Mesenchymal stem cell (in vitro differentiated cells and primary cell): ENCODE data around the gene CLTB. TPM values are rescaled to one million over a fixed set of nuclear protein-coding genes. Genes with fewer than 3 reads are reported as not detected.

ENCODE experiments used
- DNase-seq: peaks from one replicate; pipeline ENCODE4 v3.0.0-alpha.2; 2013
- H2AFZ ChIP-seq: one replicate; pipeline ENCODE4 v1.6.1; 2013; ENCODE audit warnings: low read depth, mild to moderate bottlenecking, control low read depth, inconsistent platforms, low read length, moderate library complexity
- H2AK5ac ChIP-seq: 2 replicates; pipeline ENCODE4 v1.6.1; 2013; ENCODE audit warnings: low read length, moderate library complexity, mild to moderate bottlenecking, inconsistent platforms; ENCODE audit not compliant: severe bottlenecking
- H2BK120ac ChIP-seq: one replicate; pipeline ENCODE4 v1.6.1; 2013; ENCODE audit warnings: low read depth, mild to moderate bottlenecking, inconsistent platforms, low read length, moderate library complexity
- H2BK12ac ChIP-seq, 2 experiments: one replicate each; pipeline ENCODE4 v1.6.1; 2013; ENCODE audit warnings: inconsistent platforms in 2 of 2, low read length in 2 of 2, mild to moderate bottlenecking in 2 of 2, moderate library complexity in 2 of 2, control low read depth in 1 of 2
- H2BK15ac ChIP-seq: one replicate; pipeline ENCODE4 v1.6.1; 2013; ENCODE audit warnings: mild to moderate bottlenecking, low read depth, inconsistent platforms; ENCODE audit not compliant: poor library complexity, severe bottlenecking
- H2BK5ac ChIP-seq: 2 replicates; pipeline ENCODE4 v1.6.1; 2013; ENCODE audit warnings: low read depth, mild to moderate bottlenecking, low read length, control low read depth, inconsistent platforms; ENCODE audit not compliant: poor library complexity, severe bottlenecking
- H3K14ac ChIP-seq, 2 experiments: one replicate each; pipeline ENCODE4 v1.6.1; 2013; ENCODE audit warnings: inconsistent platforms in 2 of 2, low read length in 2 of 2, control low read depth in 1 of 2, mild to moderate bottlenecking in 1 of 2, moderate library complexity in 1 of 2
- H3K18ac ChIP-seq, 2 experiments: one replicate each; pipeline ENCODE4 v1.6.1; 2013; ENCODE audit warnings: inconsistent platforms in 2 of 2, low read length in 2 of 2, control low read depth in 1 of 2, low read depth in 1 of 2, mild to moderate bottlenecking in 1 of 2
- H3K23ac ChIP-seq, 2 experiments: one replicate each; pipeline ENCODE4 v1.6.1; 2013; ENCODE audit warnings: inconsistent platforms in 2 of 2, low read length in 2 of 2, mild to moderate bottlenecking in 2 of 2, moderate library complexity in 2 of 2, control low read depth in 1 of 2
- H3K27ac ChIP-seq: 2 replicates; pipeline ENCODE4 v1.5.1; 2013; ENCODE audit warnings: mild to moderate bottlenecking, moderate library complexity, low read length, control low read depth, inconsistent platforms; ENCODE audit not compliant: poor library complexity, severe bottlenecking
- H3K27me3 ChIP-seq, 2 experiments: 2 replicates each; pipeline versions ENCODE4 v1.6.1 to v1.7.0; 2013; ENCODE audit warnings: low read length in 2 of 2, mild to moderate bottlenecking in 2 of 2, moderate library complexity in 2 of 2, control low read depth in 1 of 2, inconsistent platforms in 1 of 2; ENCODE audit not compliant: control insufficient read depth in 1 of 2, insufficient read depth in 1 of 2
- H3K36me3 ChIP-seq, 2 experiments: 2 replicates each; pipeline versions ENCODE4 v1.6.1 to v1.7.0; 2013; ENCODE audit warnings: low read length in 2 of 2, control low read depth in 1 of 2, inconsistent platforms in 1 of 2, low read depth in 1 of 2, mild to moderate bottlenecking in 1 of 2; ENCODE audit not compliant: insufficient read depth in 2 of 2, control insufficient read depth in 1 of 2
- H3K4ac ChIP-seq, 2 experiments: one replicate each; pipeline ENCODE4 v1.6.1; 2013; ENCODE audit warnings: inconsistent platforms in 2 of 2, low read length in 2 of 2, mild to moderate bottlenecking in 2 of 2, moderate library complexity in 2 of 2, control low read depth in 1 of 2, low read depth in 1 of 2
- H3K4me1 ChIP-seq: 2 replicates; pipeline ENCODE4 v1.6.1; 2013; ENCODE audit warnings: low read depth, low read length, control low read depth; ENCODE audit not compliant: control insufficient read depth, insufficient read depth
- H3K4me2 ChIP-seq: 2 replicates; pipeline ENCODE4 v1.6.1; 2013; ENCODE audit warnings: low read length, mild to moderate bottlenecking, inconsistent platforms; ENCODE audit not compliant: poor library complexity, severe bottlenecking
- H3K4me3 ChIP-seq, 2 experiments: 2 replicates each; pipeline versions ENCODE4 v1.5.1 to v1.7.0; 2013; ENCODE audit warnings: low read length in 2 of 2, mild to moderate bottlenecking in 2 of 2, control low read depth in 1 of 2, low read depth in 1 of 2; ENCODE audit not compliant: insufficient read depth in 1 of 2
- H3K79me1 ChIP-seq: replicated peaks from 2 replicates; pipeline ENCODE4 v1.6.1; 2013; ENCODE audit warnings: mild to moderate bottlenecking, control low read depth, low read length, inconsistent platforms; ENCODE audit not compliant: poor library complexity, severe bottlenecking
- H3K9ac ChIP-seq: 2 replicates; pipeline ENCODE4 v1.7.0; 2013; ENCODE audit warnings: mild to moderate bottlenecking, low read length, moderate library complexity
- H3K9me3 ChIP-seq: 2 replicates; pipeline ENCODE4 v1.7.0; 2013; ENCODE audit warnings: mild to moderate bottlenecking, low read length; ENCODE audit not compliant: control insufficient read depth
- H4K8ac ChIP-seq: one replicate; pipeline ENCODE4 v1.6.1; 2013; ENCODE audit warnings: inconsistent platforms, mild to moderate bottlenecking, low read length, moderate library complexity
- H4K91ac ChIP-seq: one replicate; pipeline ENCODE4 v1.6.1; 2013; ENCODE audit warnings: mild to moderate bottlenecking, low read length, inconsistent platforms
- WGBS: methylation state at CpG from one replicate; pipeline ENCODE4 v1.1.7; 2013; ENCODE audit warnings: mixed read lengths; 5-methylcytosine and 5-hydroxymethylcytosine counted together
- polyA plus RNA-seq, 2 experiments: library from polyadenylated mRNA; stranded (reverse); fragments of 200-250 nt; gene quantifications; one replicate each; pipeline ENCODE4 v1.2.3, GENCODE V29; 2013

The CLTB gene, protein sequence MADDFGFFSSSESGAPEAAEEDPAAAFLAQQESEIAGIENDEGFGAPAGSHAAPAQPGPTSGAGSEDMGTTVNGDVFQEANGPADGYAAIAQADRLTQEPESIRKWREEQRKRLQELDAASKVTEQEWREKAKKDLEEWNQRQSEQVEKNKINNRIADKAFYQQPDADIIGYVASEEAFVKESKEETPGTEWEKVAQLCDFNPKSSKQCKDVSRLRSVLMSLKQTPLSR
- 85.7 TPM for polyA plus RNA-seq (2013, experiment 1 of 2)
- 88.1 TPM for polyA plus RNA-seq (2013, experiment 2 of 2)

DNA sequence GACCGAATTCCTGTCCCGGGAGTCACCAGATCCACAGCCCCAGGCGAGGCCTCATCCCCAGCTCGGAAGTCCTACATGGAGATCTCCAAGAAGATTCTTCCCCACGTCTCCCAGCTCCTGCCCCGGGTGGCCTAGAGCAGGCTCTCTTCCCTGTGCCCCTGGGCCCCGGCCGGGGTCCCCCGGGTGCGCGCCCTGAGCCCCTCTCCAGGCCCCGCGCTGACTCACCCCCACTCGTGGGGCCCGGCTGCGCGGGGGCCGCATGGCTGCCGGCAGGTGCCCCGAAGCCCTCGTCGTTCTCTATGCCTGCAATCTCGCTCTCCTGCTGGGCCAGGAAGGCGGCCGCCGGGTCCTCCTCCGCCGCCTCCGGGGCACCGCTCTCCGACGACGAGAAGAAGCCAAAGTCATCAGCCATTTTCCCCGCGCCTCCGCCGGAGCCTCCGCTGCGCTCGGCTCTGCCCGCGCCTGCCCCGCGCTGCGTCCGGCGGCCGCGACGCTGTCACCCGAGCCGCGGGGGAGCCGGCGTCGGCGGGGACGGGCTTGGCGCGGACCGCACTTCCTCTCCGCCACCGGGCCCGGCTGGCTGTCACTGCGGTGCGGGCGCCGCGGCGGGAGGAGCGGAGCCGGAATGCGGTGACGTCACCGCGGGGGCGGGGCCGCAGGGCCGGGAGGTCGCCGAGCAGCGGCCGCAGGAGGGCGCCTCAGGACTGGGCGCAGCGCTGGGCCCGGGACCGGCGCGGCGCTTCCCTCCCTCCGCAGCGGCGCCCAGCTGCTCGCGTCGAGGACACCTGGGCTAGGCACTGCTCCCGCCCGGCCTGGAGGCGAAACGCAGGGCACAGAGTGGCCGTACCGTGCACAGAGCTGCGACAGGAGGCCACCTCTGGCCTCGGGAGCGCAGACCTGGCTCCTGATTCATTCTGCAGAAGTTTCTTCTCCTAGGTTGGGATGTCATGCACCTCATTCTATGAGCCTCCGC lies at the start of gene CLTB:
Gene CLTB (minus strand): TSS at position 588 of the 973 bp plus-strand sequence. CDS start 176 bp downstream, at position 412.
- peak within 1 kb of the TSS; percentile 63 for H2BK5ac ChIP-seq
- H2BK120ac ChIP-seq, result peak within 1 kb of the TSS; percentile 92
- peak within 1 kb of the TSS; percentile 93 for H4K8ac ChIP-seq
- no peaks in the 10 kb centered on the region for H3K9me3 ChIP-seq
- peaks cover 30% of the 10 kb centered on the region for H3K4me1 ChIP-seq
- H2AFZ ChIP-seq, result peak within 1 kb of the TSS; percentile 90
- peak within 1 kb of the TSS; percentile 67 for H2BK15ac ChIP-seq
- peak within 1 kb of the TSS; percentile 90 to 96 for H3K18ac ChIP-seq
- peaks cover 21% of the 10 kb centered on the region for H3K79me1 ChIP-seq
- H3K4me3 ChIP-seq, result peak within 1 kb of the TSS; percentile 88 to 89
- peak within 1 kb of the TSS; percentile 36 to 84 for H3K14ac ChIP-seq
- peak within 1 kb of the TSS in 1 of 2 experiments; percentile 79 for H3K4ac ChIP-seq
- peak; percentile 80 for DNase-seq
- H3K36me3 ChIP-seq, result peaks cover 0 to 5% of the 10 kb centered on the region in 2 experiments
- 2% methylated on average over 69 of the region's 107 CpGs for WGBS
- H3K27ac ChIP-seq, result peak within 1 kb of the TSS; percentile 10
- H3K23ac ChIP-seq, result peak within 1 kb of the TSS in 1 of 2 experiments; percentile 75
- peak within 1 kb of the TSS; percentile 80 for H3K4me2 ChIP-seq
- H2BK12ac ChIP-seq, result peak within 1 kb of the TSS; percentile 66 to 84
- H3K9ac ChIP-seq, result peak within 1 kb of the TSS; percentile 93
- H2AK5ac ChIP-seq, result peak within 1 kb of the TSS; percentile 59
- peaks cover 0 to 15% of the 10 kb centered on the region in 2 experiments for H3K27me3 ChIP-seq
- H4K91ac ChIP-seq, result peak within 1 kb of the TSS; percentile 75

DNA sequence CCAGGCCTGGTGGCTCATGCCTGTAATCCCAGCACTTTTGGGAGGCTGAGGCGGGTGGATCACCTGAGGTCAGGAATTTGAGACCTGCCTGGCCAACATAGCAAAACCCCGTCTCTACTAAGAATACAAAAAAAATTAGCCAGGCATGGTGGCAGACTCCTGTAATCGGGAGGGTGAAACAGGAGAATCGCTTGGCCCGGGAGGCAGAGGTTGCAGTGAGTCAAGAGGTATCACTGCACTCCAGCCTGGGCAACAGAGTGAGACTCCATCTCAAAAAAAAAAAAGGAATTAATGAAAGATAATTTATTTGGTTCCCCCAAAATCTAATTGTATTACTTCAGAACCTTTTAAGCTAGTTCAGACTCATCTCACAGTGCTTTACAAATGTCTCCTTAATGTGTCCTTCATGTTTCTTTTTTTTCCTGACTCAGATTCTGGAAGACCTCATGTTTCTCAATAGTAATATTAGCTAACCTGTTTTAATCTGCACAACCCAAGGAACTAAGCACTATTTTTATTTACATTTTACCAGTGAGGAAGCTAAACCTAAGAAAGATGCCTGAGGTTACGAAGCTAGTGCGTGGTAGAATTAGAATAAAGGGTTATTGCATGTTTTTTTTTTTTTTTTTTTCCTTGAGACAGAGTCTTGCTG lies 46.9 kb upstream of the CLTB start:
- Histone ChIP-seq H2BK5ac (no peak overlapping the region), H3K27me3 (no peaks in the 10 kb centered on the region), H3K27ac (no peak overlapping the region), H3K4me2 (no peak overlapping the region), H3K4me1 (peaks cover 3% of the 10 kb centered on the region), H3K79me1 (peaks cover 3% of the 10 kb centered on the region), H4K8ac (no peak overlapping the region), H2BK12ac (no peak overlapping the region), H2BK120ac (no peak overlapping the region), H3K4ac (no peak overlapping the region), H3K18ac (no peak overlapping the region), H3K23ac (no peak overlapping the region), H3K9me3 (no peaks in the 10 kb centered on the region), H2AK5ac (no peak overlapping the region), H2BK15ac (no peak overlapping the region), H3K14ac (no peak overlapping the region), H3K4me3 (no peak overlapping the region), H3K36me3 (peaks cover 8 to 12% of the 10 kb centered on the region in 2 experiments), H3K9ac (no peak overlapping the region), H4K91ac (no peak overlapping the region), H2AFZ (no peak overlapping the region)
- WGBS, result 93% methylated on average over 6 of the region's 7 CpGs
- no peak for DNase-seq

DNA sequence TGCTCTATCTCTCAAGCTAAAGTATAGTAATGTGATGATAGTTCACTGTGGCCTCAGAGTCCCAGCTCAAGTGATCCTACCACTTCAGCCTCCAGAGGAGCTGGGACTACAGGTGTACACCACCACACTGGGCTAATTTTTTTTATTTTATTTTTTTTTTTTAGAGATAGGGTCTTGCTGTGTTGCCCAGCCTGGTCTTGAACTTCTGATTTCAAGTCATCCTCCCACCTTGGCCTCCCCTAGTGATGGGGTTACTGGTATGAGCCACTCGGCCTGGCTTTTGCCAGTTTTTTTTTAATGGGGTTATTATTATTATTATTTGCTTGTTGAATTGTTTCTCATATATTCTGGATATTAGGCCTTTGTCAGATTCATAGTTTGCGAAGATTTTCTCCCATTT lies 45.0 kb upstream of the CLTB start:
- no peak overlapping the region for H2AK5ac ChIP-seq
- no peak overlapping the region for H4K8ac ChIP-seq
- H3K9ac ChIP-seq, result no peak overlapping the region
- H2BK120ac ChIP-seq, result no peak overlapping the region
- no peak overlapping the region for H3K23ac ChIP-seq
- no peak for DNase-seq
- no peak overlapping the region for H3K14ac ChIP-seq
- H3K18ac ChIP-seq, result no peak overlapping the region
- H3K9me3 ChIP-seq, result no peaks in the 10 kb centered on the region
- H3K36me3 ChIP-seq, result peaks cover 6 to 16% of the 10 kb centered on the region in 2 experiments
- H2BK15ac ChIP-seq, result no peak overlapping the region
- H3K4ac ChIP-seq, result no peak overlapping the region
- H2AFZ ChIP-seq, result no peak overlapping the region
- peaks cover 2% of the 10 kb centered on the region for H3K4me1 ChIP-seq
- H3K4me3 ChIP-seq, result no peak overlapping the region
- no peak overlapping the region for H2BK5ac ChIP-seq
- H3K4me2 ChIP-seq, result no peak overlapping the region
- no peaks in the 10 kb centered on the region for H3K27me3 ChIP-seq
- H3K79me1 ChIP-seq, result peaks cover 1% of the 10 kb centered on the region
- 100% methylated on average over 1 of the region's 2 CpGs for WGBS
- H4K91ac ChIP-seq, result no peak overlapping the region
- H3K27ac ChIP-seq, result no peak overlapping the region
- H2BK12ac ChIP-seq, result no peak overlapping the region
